HEK293 (cell line): ENCODE results near the gene GALNT16.

ENCODE experiments used
- CTCF ChIP-seq: fragments of 450-650 bp; formaldehyde crosslinking; IDR thresholded peaks from 2 replicates; pipeline ENCODE4 v1.5.1; 2016; ENCODE audit warnings: missing biosample characterization, missing genetic modification characterization
- ZFHX2 ChIP-seq: fragments of 450-650 bp; formaldehyde crosslinking; conservative IDR thresholded peaks from 2 replicates; pipeline ENCODE4 v1.5.1; 2016; ENCODE audit warnings: missing biosample characterization, missing genetic modification characterization
- ZNF155 ChIP-seq: fragments of 450-650 bp; formaldehyde crosslinking; IDR thresholded peaks from 2 replicates; pipeline ENCODE4 v1.5.1; 2016; ENCODE audit warnings: missing biosample characterization, missing genetic modification characterization
- ZNF16 ChIP-seq: fragments of 450-650 bp; formaldehyde crosslinking; IDR thresholded peaks from 2 replicates; pipeline ENCODE4 v1.5.1; 2016; ENCODE audit warnings: low read depth, missing biosample characterization, missing genetic modification characterization
- ZNF350 ChIP-seq: fragments of 450-650 bp; formaldehyde crosslinking; IDR thresholded peaks from 2 replicates; pipeline ENCODE4 v1.5.0; 2017; ENCODE audit warnings: missing biosample characterization, mild to moderate bottlenecking, missing genetic modification characterization
- ZNF404 ChIP-seq: fragments of 450-650 bp; formaldehyde crosslinking; IDR thresholded peaks from 2 replicates; pipeline ENCODE4 v1.5.1; 2017; ENCODE audit warnings: missing biosample characterization, missing genetic modification characterization
- ZNF48 ChIP-seq: fragments of 450-650 bp; formaldehyde crosslinking; IDR thresholded peaks from 2 replicates; pipeline ENCODE4 v1.5.1; 2016; ENCODE audit warnings: missing biosample characterization, missing genetic modification characterization
- ZNF645 ChIP-seq: fragments of 450-650 bp; formaldehyde crosslinking; IDR thresholded peaks from 2 replicates; pipeline ENCODE4; 2016; ENCODE audit warnings: missing biosample characterization, missing genetic modification characterization

- TF ChIP-seq CTCF (tag by site-specific recombination), result no peak
- TF ChIP-seq ZFHX2, result no peak
- TF ChIP-seq ZNF16 (tag by site-specific recombination), result no peak
- no peak for TF ChIP-seq ZNF48
- no peak for TF ChIP-seq ZNF645
- TF ChIP-seq ZNF404 (tag by site-specific recombination), result no peak
- TF ChIP-seq ZNF350 (tag by site-specific recombination), result no peak
- no peak for TF ChIP-seq ZNF155 (tag by site-specific recombination)
Measured at GRCh38 chr14:69357544-69358200, 97.7 kb downstream of the GALNT16 start.
